Mesendoderm (in vitro differentiated cells): ENCODE results near the gene GMDS.

Experiments
- DNase-seq: peaks from one replicate; pipeline ENCODE4 v3.0.0; 2013
- H2AK5ac ChIP-seq: 2 replicates; pipeline ENCODE4 v1.6.1; 2013; ENCODE audit warnings: low read length, inconsistent platforms
- H2BK120ac ChIP-seq: 2 replicates; pipeline ENCODE4 v1.6.1; 2013; ENCODE audit warnings: low read depth, mild to moderate bottlenecking, low read length, moderate library complexity, mixed read lengths
- H2BK15ac ChIP-seq: replicated peaks from 2 replicates; pipeline ENCODE4 v1.6.1; 2013; ENCODE audit warnings: low read depth, mild to moderate bottlenecking, moderate library complexity
- H2BK5ac ChIP-seq: 2 replicates; pipeline ENCODE4 v1.6.1; 2013; ENCODE audit warnings: low read length, inconsistent platforms
- H3K18ac ChIP-seq: 2 replicates; pipeline ENCODE4 v1.6.1; 2013; ENCODE audit warnings: mild to moderate bottlenecking, low read length, mixed read lengths
- H3K23ac ChIP-seq: one replicate; pipeline ENCODE4 v1.6.1; 2013; ENCODE audit warnings: low read length
- H3K27ac ChIP-seq: 2 replicates; pipeline ENCODE4 v1.5.1; 2013; ENCODE audit warnings: low read depth, mild to moderate bottlenecking, inconsistent platforms, low read length, moderate library complexity
- H3K27me3 ChIP-seq: 2 replicates; pipeline ENCODE4 v1.6.1; 2013; ENCODE audit warnings: low read length, control low read depth, mild to moderate bottlenecking, inconsistent platforms; ENCODE audit not compliant: insufficient read depth, poor library complexity
- H3K36me3 ChIP-seq: 2 replicates; pipeline ENCODE4 v1.6.1; 2013; ENCODE audit warnings: low read length, inconsistent platforms; ENCODE audit not compliant: control insufficient read depth, insufficient read depth
- H3K4ac ChIP-seq: one replicate; pipeline ENCODE4 v1.6.1; 2013; ENCODE audit warnings: low read depth, mild to moderate bottlenecking, low read length, moderate library complexity
- H3K4me1 ChIP-seq: 2 replicates; pipeline ENCODE4 v1.6.1; 2013; ENCODE audit warnings: low read depth, low read length, inconsistent platforms; ENCODE audit not compliant: control insufficient read depth
- H3K4me2 ChIP-seq: 2 replicates; pipeline ENCODE4 v1.6.1; 2013; ENCODE audit warnings: low read length
- H3K4me3 ChIP-seq: 2 replicates; pipeline ENCODE4 v1.5.1; 2013; ENCODE audit warnings: mild to moderate bottlenecking, low read length
- H3K56ac ChIP-seq: one replicate; pipeline ENCODE4 v1.6.1; 2013; ENCODE audit warnings: low read length
- H3K79me1 ChIP-seq: 2 replicates; pipeline ENCODE4 v1.6.1; 2013; ENCODE audit warnings: low read length, inconsistent platforms
- H3K79me2 ChIP-seq: 2 replicates; pipeline ENCODE4 v1.6.1; 2013; ENCODE audit warnings: mild to moderate bottlenecking, low read length; ENCODE audit not compliant: control insufficient read depth, insufficient read depth
- H3K9ac ChIP-seq: 2 replicates; pipeline ENCODE4 v1.6.1; 2013; ENCODE audit warnings: low read length, inconsistent platforms
- H4K5ac ChIP-seq: one replicate; pipeline ENCODE4 v1.6.1; 2013; ENCODE audit warnings: low read length
- H4K8ac ChIP-seq: one replicate; pipeline ENCODE4 v1.6.1; 2013; ENCODE audit warnings: low read depth, mild to moderate bottlenecking, control low read depth, low read length, moderate library complexity
- WGBS: extraction: QIAGEN DNeasy Blood & Tissue Kit; methylation state at CpG from one replicate; pipeline ENCODE4 v1.1.7; 2013; ENCODE audit warnings: low lambda C conversion rate, missing lambda C conversion rate; ENCODE audit not compliant: insufficient coverage; ENCODE audit errors: extremely low coverage; 5-methylcytosine and 5-hydroxymethylcytosine counted together

GMDS gene

DNA sequence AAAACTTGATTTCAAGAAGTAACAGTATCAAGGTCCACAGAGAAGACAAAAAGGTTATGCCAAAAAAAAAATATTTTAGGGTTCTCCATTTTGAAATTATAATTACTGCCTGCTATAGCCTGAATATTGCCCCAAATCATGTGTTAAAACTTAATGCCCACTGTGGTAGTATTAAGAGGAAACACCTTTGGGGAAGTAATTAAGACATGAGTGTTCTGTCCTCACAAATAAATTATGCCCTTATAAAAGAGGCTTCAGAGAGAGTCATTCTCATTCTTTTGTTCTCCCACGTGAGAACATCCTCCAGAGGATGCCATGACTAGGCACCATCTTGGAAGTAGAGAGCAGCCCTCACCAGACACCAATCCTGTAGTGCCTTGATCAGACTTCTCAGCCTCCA lies 66.2 kb downstream of the GMDS start:
- no peak for DNase-seq
- no peak overlapping the region for H2BK15ac ChIP-seq
- H2BK120ac ChIP-seq, result no peak overlapping the region
- H3K4me2 ChIP-seq, result no peak overlapping the region
- no peak overlapping the region for H3K4me3 ChIP-seq
- H3K4me1 ChIP-seq, result no peaks in the 10 kb centered on the region
- no peak overlapping the region for H3K23ac ChIP-seq
- H3K56ac ChIP-seq, result no peak overlapping the region
- no peaks in the 10 kb centered on the region for H3K27me3 ChIP-seq
- no peak overlapping the region for H3K18ac ChIP-seq
- H3K79me2 ChIP-seq, result no peaks in the 10 kb centered on the region
- no peak overlapping the region for H4K5ac ChIP-seq
- H3K27ac ChIP-seq, result no peak overlapping the region
- no peak overlapping the region for H2BK5ac ChIP-seq
- no peaks in the 10 kb centered on the region for H3K79me1 ChIP-seq
- no peaks in the 10 kb centered on the region for H3K36me3 ChIP-seq
- WGBS, result no CpG with 5 or more reads among the region's 1 CpG
- no peak overlapping the region for H3K4ac ChIP-seq
- no peak overlapping the region for H4K8ac ChIP-seq
- no peak overlapping the region for H3K9ac ChIP-seq
- H2AK5ac ChIP-seq, result no peak overlapping the region

DNA sequence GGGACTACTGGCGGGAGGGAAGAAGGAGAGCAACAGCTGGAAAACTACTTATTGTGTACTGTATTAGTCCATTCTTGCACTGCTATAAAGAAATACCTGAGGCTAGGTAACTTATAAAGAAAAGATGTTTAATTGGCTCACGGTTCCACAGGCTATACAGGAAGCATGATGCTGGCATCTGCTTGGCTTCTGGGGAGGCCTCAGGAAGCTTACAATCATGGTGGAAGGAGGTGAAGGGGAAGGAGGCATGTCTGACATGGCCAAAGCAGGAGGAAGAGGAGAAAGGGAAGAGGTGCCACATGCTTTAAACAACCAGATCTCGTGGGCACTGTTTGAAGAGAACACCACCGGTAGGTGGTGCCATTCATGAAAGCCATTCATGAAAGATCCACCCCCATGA lies 67.3 kb downstream of the GMDS start:
- no peaks in the 10 kb centered on the region for H3K36me3 ChIP-seq
- no peak overlapping the region for H2AK5ac ChIP-seq
- no peak overlapping the region for H4K8ac ChIP-seq
- no CpG with 5 or more reads among the region's 4 CpGs for WGBS
- no peak overlapping the region for H3K56ac ChIP-seq
- no peaks in the 10 kb centered on the region for H3K79me2 ChIP-seq
- H3K4me3 ChIP-seq, result no peak overlapping the region
- no peak overlapping the region for H2BK15ac ChIP-seq
- H3K79me1 ChIP-seq, result no peaks in the 10 kb centered on the region
- H3K23ac ChIP-seq, result no peak overlapping the region
- H3K27me3 ChIP-seq, result no peaks in the 10 kb centered on the region
- no peak overlapping the region for H3K27ac ChIP-seq
- no peaks in the 10 kb centered on the region for H3K4me1 ChIP-seq
- H4K5ac ChIP-seq, result no peak overlapping the region
- H3K9ac ChIP-seq, result no peak overlapping the region
- no peak overlapping the region for H2BK5ac ChIP-seq
- no peak overlapping the region for H3K4ac ChIP-seq
- no peak overlapping the region for H3K4me2 ChIP-seq
- no peak overlapping the region for H3K18ac ChIP-seq
- H2BK120ac ChIP-seq, result no peak overlapping the region
- DNase-seq, result no peak

DNA sequence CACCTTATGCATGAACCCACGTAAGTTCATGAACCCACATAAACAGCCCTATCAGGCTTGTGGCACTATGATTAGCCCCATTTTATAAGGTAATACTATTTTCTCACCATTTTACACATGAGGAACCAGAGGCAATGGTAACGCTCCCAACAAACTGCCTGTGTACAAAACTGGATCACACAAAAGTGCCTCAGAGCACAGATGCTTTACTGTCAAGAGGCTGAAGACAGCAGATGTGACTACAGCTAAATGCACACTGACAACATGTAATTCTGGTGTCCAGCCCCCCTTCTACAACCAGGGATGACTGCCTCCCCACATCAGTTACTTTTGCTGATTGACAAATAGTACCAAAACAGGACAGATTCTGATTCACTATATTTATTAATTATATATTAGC lies 69.6 kb downstream of the GMDS start:
- no peak overlapping the region for H3K18ac ChIP-seq
- no peak overlapping the region for H3K4me2 ChIP-seq
- H3K23ac ChIP-seq, result no peak overlapping the region
- H3K36me3 ChIP-seq, result no peaks in the 10 kb centered on the region
- no peak overlapping the region for H2BK120ac ChIP-seq
- H3K79me1 ChIP-seq, result no peaks in the 10 kb centered on the region
- H3K79me2 ChIP-seq, result no peaks in the 10 kb centered on the region
- H3K56ac ChIP-seq, result no peak overlapping the region
- no peak overlapping the region for H4K5ac ChIP-seq
- no CpG with 5 or more reads among the region's 2 CpGs for WGBS
- no peak overlapping the region for H3K4me3 ChIP-seq
- no peak for DNase-seq
- H3K4ac ChIP-seq, result no peak overlapping the region
- H3K9ac ChIP-seq, result no peak overlapping the region
- H3K27ac ChIP-seq, result no peak overlapping the region
- H3K4me1 ChIP-seq, result no peaks in the 10 kb centered on the region
- H2BK5ac ChIP-seq, result no peak overlapping the region
- no peak overlapping the region for H2AK5ac ChIP-seq
- H2BK15ac ChIP-seq, result no peak overlapping the region
- H3K27me3 ChIP-seq, result no peaks in the 10 kb centered on the region
- H4K8ac ChIP-seq, result no peak overlapping the region

GRCh38 chr6:2173203-2173961 lies 72.0 kb downstream of the GMDS start:
- H2AK5ac ChIP-seq, result no peak overlapping the region
- no peak overlapping the region for H3K27ac ChIP-seq
- WGBS, result no CpG with 5 or more reads among the region's 4 CpGs
- no peak overlapping the region for H3K56ac ChIP-seq
- no peaks in the 10 kb centered on the region for H3K27me3 ChIP-seq
- H3K9ac ChIP-seq, result no peak overlapping the region
- DNase-seq, result no peak
- no peak overlapping the region for H3K18ac ChIP-seq
- H4K8ac ChIP-seq, result no peak overlapping the region
- no peak overlapping the region for H3K4ac ChIP-seq
- no peak overlapping the region for H3K4me2 ChIP-seq
- H3K23ac ChIP-seq, result no peak overlapping the region
- H3K36me3 ChIP-seq, result no peaks in the 10 kb centered on the region
- no peak overlapping the region for H2BK120ac ChIP-seq
- no peak overlapping the region for H2BK15ac ChIP-seq
- H2BK5ac ChIP-seq, result no peak overlapping the region
- no peak overlapping the region for H4K5ac ChIP-seq
- H3K79me2 ChIP-seq, result no peaks in the 10 kb centered on the region
- H3K79me1 ChIP-seq, result no peaks in the 10 kb centered on the region
- no peak overlapping the region for H3K4me3 ChIP-seq
- H3K4me1 ChIP-seq, result no peaks in the 10 kb centered on the region

- H3K4me2 ChIP-seq, result no peak overlapping the region
- H3K79me2 ChIP-seq, result no peaks in the 10 kb centered on the region
- no peaks in the 10 kb centered on the region for H3K36me3 ChIP-seq
- H3K56ac ChIP-seq, result no peak overlapping the region
- H2AK5ac ChIP-seq, result no peak overlapping the region
- DNase-seq, result no peak
- H3K27me3 ChIP-seq, result no peaks in the 10 kb centered on the region
- H3K4ac ChIP-seq, result no peak overlapping the region
- H3K79me1 ChIP-seq, result peaks cover 1% of the 10 kb centered on the region
- no peak overlapping the region for H3K18ac ChIP-seq
- peaks cover 3% of the 10 kb centered on the region for H3K4me1 ChIP-seq
- no peak overlapping the region for H3K27ac ChIP-seq
- H3K9ac ChIP-seq, result no peak overlapping the region
- no peak overlapping the region for H2BK120ac ChIP-seq
- no CpG with 5 or more reads among the region's 5 CpGs for WGBS
- H2BK5ac ChIP-seq, result no peak overlapping the region
- H4K5ac ChIP-seq, result no peak overlapping the region
- no peak overlapping the region for H3K4me3 ChIP-seq
- no peak overlapping the region for H4K8ac ChIP-seq
- no peak overlapping the region for H3K23ac ChIP-seq
- H2BK15ac ChIP-seq, result no peak overlapping the region
Observed at GRCh38 chr6:2171728-2172127, 73.7 kb downstream of the GMDS start.

DNA sequence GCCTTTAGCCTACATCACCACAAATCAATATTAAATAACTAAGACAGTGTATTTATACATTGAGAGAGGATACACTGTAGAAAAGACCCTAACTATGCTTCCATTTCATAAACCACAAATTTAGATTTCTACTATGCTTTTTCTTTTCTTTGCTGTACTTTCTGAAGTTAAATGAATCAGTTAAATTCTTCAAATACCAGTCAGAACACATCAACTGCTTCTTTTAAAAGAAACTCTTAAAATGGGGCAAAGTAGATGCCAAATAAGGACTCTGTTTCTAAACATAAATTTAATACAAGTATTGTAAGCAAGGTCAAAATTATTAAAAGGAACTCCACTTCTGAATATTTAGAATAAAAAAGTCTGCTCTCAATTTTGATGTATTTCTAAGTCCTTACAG lies 76.9 kb downstream of the GMDS start:
- Histone ChIP-seq H3K4me1 (peaks cover 3% of the 10 kb centered on the region), H3K36me3 (no peaks in the 10 kb centered on the region), H3K56ac (no peak overlapping the region), H3K4me2 (no peak overlapping the region), H4K5ac (no peak overlapping the region), H3K23ac (no peak overlapping the region), H3K27me3 (no peaks in the 10 kb centered on the region), H3K79me1 (peaks cover 1% of the 10 kb centered on the region), H2BK120ac (no peak overlapping the region), H3K9ac (no peak overlapping the region), H4K8ac (no peak overlapping the region), H3K18ac (no peak overlapping the region), H3K27ac (no peak overlapping the region), H2BK5ac (no peak overlapping the region), H3K79me2 (no peaks in the 10 kb centered on the region), H3K4ac (no peak overlapping the region), H2AK5ac (no peak overlapping the region), H2BK15ac (no peak overlapping the region), H3K4me3 (no peak overlapping the region)
- DNase-seq, result peak; percentile 13
